SU-DHL-6 (cell line): Measurements from ENCODE around the gene CRCP.
"Not testable (repeated sequence)": the region's sequence is repeated elsewhere in the genome, so short reads cannot be mapped to it uniquely, and the experiment has no call there.

ENCODE experiments used
- H2AFZ ChIP-seq: fragments of 200-600 bp; sonication (generic); 2 replicates; pipeline ENCODE4 v1.6.1; 2014; ENCODE audit warnings: low read depth, mild to moderate bottlenecking, moderate library complexity, mixed read lengths, antibody characterized with exemption, low read length; ENCODE audit not compliant: severe bottlenecking
- H3F3A ChIP-seq: fragments of 200-600 bp; shearing (Covaris generic); 2 replicates; pipeline ENCODE4 v1.6.0; 2016; ENCODE audit warnings: antibody characterized with exemption, mild to moderate bottlenecking; ENCODE audit not compliant: insufficient read depth
- H3K27ac ChIP-seq: fragments of 200-600 bp; sonication (generic); 2 replicates; pipeline ENCODE4 v1.5.1; 2016; ENCODE audit warnings: low read depth, mild to moderate bottlenecking, low read length, moderate library complexity, mixed read lengths
- H3K27me3 ChIP-seq: fragments of 200-600 bp; sonication (generic), shearing (Covaris generic); 2 replicates; pipeline ENCODE4 v1.6.0; 2014; ENCODE audit warnings: mild to moderate bottlenecking, low read length
- H3K36me3 ChIP-seq: fragments of 200-600 bp; sonication (generic); 2 replicates; pipeline ENCODE4 v1.6.1; 2014; ENCODE audit warnings: mild to moderate bottlenecking, low read length, mixed read lengths
- H3K4me2 ChIP-seq: fragments of 300-600, 200-600 bp; shearing (Covaris generic), sonication (generic); 2 replicates; pipeline ENCODE4 v1.6.0; 2014; ENCODE audit warnings: low read length, low read depth, mild to moderate bottlenecking; ENCODE audit not compliant: poor library complexity, severe bottlenecking
- H3K4me3 ChIP-seq: fragments of 200-600 bp; sonication (generic); 2 replicates; pipeline ENCODE4 v1.5.1; 2014; ENCODE audit warnings: antibody characterized with exemption, low read length, mild to moderate bottlenecking, mixed read lengths; ENCODE audit not compliant: insufficient read depth, poor library complexity, severe bottlenecking
- H3K79me2 ChIP-seq: fragments of 200-600 bp; sonication (generic); 2 replicates; pipeline ENCODE4 v1.6.1; 2014; ENCODE audit warnings: mild to moderate bottlenecking, low read length, moderate library complexity; ENCODE audit not compliant: insufficient read depth
- H3K9ac ChIP-seq: fragments of 200-600 bp; sonication (generic); 2 replicates; pipeline ENCODE4 v1.7.0; 2014; ENCODE audit warnings: mild to moderate bottlenecking, low read length
- H3K9me2 ChIP-seq: fragments of 200-600 bp; sonication (generic); replicated peaks from 2 replicates; pipeline ENCODE4 v1.6.1; 2014; ENCODE audit warnings: low read length; ENCODE audit not compliant: insufficient read depth
- H3K9me3 ChIP-seq: fragments of 200-600 bp; sonication (generic); 2 replicates; pipeline ENCODE4 v1.6.1; 2014; ENCODE audit warnings: low read length, mixed read lengths; ENCODE audit not compliant: insufficient read depth
- H4K20me1 ChIP-seq: fragments of 200-600 bp; sonication (generic); 2 replicates; pipeline ENCODE4 v1.6.1; 2014; ENCODE audit warnings: low read depth, mild to moderate bottlenecking, antibody characterized with exemption, low read length, moderate library complexity, mixed read lengths
- EZH2phosphoT487 ChIP-seq: fragments of 200-600 bp; sonication (generic), shearing (Covaris generic); conservative IDR thresholded peaks from 2 replicates; pipeline ENCODE4 v1.6.1; 2018; ENCODE audit warnings: mild to moderate bottlenecking, antibody characterized with exemption, low read length, moderate library complexity, mixed read lengths
- TF ChIP-seq, protein P1 (sequence below): fragments of 200-600 bp; sonication (generic); IDR thresholded peaks from one replicate; pipeline ENCODE4 v1.5.1; 2017; ENCODE audit warnings: antibody characterized with exemption, mild to moderate bottlenecking, low read length, moderate library complexity; ENCODE audit not compliant: insufficient read depth, poor library complexity, severe bottlenecking

CRCP gene

DNA sequence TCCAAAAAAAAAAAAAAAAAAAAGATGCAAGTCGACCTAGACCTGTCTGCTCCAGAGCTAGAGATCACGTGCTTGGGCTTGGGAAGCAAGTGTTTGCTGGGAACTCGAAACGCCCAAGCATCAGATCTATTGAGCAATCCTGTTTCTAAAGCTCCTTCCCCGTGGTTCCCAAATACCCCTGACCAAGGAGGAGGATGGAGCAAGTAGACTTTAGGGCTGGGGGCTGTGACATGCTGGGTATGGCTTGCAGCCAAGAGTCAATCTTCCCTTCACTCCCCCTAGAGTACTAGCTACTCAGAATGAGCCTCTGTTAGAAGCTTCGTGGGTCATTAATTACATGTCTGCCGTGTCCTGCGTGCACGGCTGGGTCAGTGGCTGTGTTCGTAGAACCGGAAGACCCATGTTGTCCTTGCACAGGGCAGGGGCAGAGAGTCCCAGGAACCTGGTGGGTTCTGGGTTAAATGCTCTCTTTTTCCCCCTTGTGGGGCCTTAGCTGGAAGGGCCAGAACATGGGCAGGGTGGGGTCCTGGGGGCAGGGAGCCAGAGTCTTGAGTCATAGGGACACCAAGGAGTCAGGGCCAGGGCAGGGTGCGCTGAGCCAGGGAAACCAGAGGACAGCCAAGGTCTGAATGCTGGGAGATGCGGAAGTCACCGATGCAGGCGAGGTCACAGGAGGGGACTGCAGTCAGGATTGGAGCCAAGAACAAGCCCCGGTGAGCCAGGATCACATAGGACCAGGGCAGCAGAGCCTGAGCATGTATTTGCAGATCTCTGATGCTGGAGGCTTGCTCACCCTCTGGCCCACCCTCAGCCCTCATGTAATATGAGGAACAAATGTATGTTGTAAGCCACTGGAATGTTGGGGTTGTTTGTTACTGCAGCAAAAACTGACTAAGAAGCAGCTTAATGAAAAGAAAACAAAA is 55.9 kb downstream of the CRCP start:
- H3K9ac ChIP-seq: no peak overlapping the region
- no peak overlapping the region for H3K27ac ChIP-seq
- no peaks in the 10 kb centered on the region for H4K20me1 ChIP-seq
- no peak for TF ChIP-seq EZH2phosphoT487
- TF ChIP-seq, protein P1, sequence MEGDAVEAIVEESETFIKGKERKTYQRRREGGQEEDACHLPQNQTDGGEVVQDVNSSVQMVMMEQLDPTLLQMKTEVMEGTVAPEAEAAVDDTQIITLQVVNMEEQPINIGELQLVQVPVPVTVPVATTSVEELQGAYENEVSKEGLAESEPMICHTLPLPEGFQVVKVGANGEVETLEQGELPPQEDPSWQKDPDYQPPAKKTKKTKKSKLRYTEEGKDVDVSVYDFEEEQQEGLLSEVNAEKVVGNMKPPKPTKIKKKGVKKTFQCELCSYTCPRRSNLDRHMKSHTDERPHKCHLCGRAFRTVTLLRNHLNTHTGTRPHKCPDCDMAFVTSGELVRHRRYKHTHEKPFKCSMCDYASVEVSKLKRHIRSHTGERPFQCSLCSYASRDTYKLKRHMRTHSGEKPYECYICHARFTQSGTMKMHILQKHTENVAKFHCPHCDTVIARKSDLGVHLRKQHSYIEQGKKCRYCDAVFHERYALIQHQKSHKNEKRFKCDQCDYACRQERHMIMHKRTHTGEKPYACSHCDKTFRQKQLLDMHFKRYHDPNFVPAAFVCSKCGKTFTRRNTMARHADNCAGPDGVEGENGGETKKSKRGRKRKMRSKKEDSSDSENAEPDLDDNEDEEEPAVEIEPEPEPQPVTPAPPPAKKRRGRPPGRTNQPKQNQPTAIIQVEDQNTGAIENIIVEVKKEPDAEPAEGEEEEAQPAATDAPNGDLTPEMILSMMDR: no peak
- H3K9me2 ChIP-seq: no peaks in the 10 kb centered on the region
- H3K4me3 ChIP-seq: no peak overlapping the region
- no peak overlapping the region for H2AFZ ChIP-seq
- H3K27me3 ChIP-seq: no peaks in the 10 kb centered on the region
- H3K36me3 ChIP-seq: no peaks in the 10 kb centered on the region
- H3F3A ChIP-seq: no peaks in the 10 kb centered on the region
- H3K79me2 ChIP-seq: no peaks in the 10 kb centered on the region
- H3K9me3 ChIP-seq: no peaks in the 10 kb centered on the region
- no peak overlapping the region for H3K4me2 ChIP-seq

DNA sequence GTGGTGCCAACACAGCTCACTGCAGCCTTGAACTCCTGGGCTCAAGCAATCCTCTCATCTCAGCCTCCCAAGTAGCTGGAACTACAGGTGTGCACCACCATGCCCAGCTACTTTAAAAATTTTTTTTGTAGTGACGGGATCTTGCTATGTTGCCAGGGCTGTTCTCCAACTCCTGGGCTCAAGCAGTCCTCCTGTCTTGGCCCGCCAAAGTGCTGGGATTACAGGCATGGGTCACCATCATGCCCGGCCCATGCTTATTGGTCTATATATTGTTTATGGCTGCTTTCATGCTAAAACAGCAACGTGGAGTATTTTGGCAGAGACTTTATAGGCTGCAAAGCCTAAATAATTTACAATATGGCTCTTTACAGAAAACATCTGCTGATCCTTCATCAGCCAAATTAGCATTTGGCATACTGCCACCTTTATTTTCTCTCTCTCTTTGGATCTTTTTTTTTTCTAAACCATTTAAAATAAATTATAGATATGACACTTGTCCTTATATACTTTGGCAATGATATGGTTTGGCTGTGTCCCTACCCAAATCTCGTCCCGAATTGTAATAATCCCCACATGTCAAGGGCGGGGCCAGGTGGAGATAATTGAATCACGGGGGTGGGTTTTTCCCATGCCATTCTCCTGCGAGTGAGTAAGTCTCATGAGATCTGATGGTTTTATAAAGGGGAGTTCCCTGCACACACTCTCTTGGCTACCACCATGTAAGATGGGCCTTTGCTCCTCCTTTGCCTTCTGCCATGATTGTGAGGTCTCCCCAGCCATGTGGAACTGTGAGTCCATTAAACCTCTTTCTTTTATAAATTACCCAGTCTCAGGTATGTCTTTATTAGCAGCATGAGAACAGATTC is 58.1 kb downstream of the CRCP start:
- H3K27ac ChIP-seq, H2AFZ ChIP-seq, H3K9me2 ChIP-seq, H3K27me3 ChIP-seq, H3K79me2 ChIP-seq, H3K4me3 ChIP-seq, H3K9me3 ChIP-seq, H3K4me2 ChIP-seq, H3K36me3 ChIP-seq, H4K20me1 ChIP-seq, H3F3A ChIP-seq, H3K9ac ChIP-seq: not testable (repeated sequence)

DNA sequence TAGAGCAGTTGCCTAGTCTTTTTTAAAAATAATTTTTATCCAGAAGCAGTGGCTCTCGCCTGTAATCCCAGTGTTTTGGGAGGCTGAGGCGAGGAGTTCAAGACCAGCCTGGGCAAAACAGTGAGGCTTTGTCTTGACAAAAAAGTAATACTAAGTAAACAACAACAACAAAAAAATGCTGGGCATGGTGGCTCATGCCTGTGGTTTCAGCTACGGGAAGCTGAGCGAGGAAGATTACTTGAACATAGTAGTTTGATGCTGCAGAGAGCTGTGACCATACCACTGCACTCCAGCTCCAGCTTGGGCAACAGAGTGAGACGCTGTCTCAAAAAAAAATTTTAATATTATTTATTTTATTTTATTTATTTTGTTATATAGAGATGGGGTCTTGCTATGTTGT is 59.2 kb downstream of the CRCP start:
- Histone ChIP-seq H3K27me3 (no peaks in the 10 kb centered on the region), H3K4me3 (no peak overlapping the region), H3K36me3 (no peaks in the 10 kb centered on the region), H2AFZ (no peak overlapping the region), H3K79me2 (no peaks in the 10 kb centered on the region), H3F3A (no peaks in the 10 kb centered on the region), H3K4me2 (no peak overlapping the region), H3K9me3 (no peaks in the 10 kb centered on the region), H3K27ac (no peak overlapping the region), H3K9ac (no peak overlapping the region), H3K9me2 (no peaks in the 10 kb centered on the region), H4K20me1 (no peaks in the 10 kb centered on the region)
- TF ChIP-seq EZH2phosphoT487: no peak
- TF ChIP-seq, protein P1: no peak

DNA sequence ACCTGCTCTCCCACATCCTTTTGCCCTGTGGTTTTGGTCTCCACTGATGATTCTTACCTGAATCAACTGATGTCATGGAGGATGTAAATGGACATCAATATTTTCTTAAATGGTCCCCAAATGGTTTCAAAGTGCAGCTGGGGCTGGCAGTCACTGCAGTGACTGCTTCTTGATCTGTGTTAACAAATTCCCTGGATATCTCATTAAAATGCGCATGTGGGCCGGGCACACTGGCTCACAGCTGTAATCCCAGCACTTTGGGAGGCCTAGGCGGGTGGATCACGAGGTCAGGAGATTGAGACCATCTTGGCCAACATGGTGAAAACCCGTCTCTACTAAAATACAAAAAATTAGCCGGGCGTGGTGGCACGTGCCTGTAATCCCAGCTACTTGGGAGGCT is 60.4 kb downstream of the CRCP start:
- not testable (repeated sequence) for H3K27ac ChIP-seq, H3K4me3 ChIP-seq, H3K9ac ChIP-seq, H3K27me3 ChIP-seq, H3K36me3 ChIP-seq, H3K4me2 ChIP-seq, H4K20me1 ChIP-seq, H3K9me2 ChIP-seq, H3F3A ChIP-seq, H3K79me2 ChIP-seq, H3K9me3 ChIP-seq, H2AFZ ChIP-seq
